AG10803 (cell line): ENCODE data around the gene SH3RF1.

Experiments used
- DNase-seq: peaks from one replicate; pipeline ENCODE4 v3.0.0; 2010; ENCODE audit warnings: low read depth
- H3K4me3 ChIP-seq: 2 replicates; pipeline ENCODE4 v1.5.1; 2011; ENCODE audit warnings: mild to moderate bottlenecking, low read length, control low read depth
- TF ChIP-seq, protein P1 (sequence below): conservative IDR thresholded peaks from 2 replicates; pipeline ENCODE4 v1.5.1; 2011; ENCODE audit warnings: mild to moderate bottlenecking, low read length, control low read depth, inconsistent platforms

Gene SH3RF1

DNA sequence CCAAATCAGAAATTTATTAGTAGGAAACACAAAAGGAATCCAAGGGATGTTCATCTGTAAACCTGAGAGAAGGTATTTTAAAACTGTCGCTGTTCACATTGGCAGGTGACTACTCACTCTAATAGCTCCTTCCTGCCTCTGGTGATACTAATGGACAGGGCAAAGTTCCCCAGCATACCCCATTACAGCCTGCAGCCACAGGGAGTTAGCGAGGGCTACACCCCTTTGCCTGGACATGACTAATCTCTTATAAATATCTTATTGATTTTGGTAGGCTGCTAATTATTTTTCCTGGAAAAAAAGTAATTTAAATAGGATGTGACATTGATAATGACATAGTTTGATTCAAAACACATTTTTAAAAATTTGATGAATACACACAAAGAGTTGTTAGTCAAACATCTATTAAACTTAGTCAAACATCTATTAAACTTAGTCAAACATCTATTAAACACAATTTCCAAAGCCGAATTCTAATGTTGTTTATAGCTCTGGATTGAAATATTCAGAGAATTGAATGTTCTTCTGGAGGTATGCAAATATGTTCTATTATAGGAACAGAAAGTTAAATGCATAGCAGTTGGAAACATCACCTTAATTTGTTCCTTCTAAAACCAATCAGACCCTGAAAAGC is 177.8 kb downstream of the SH3RF1 start:
- TF ChIP-seq, protein P1, sequence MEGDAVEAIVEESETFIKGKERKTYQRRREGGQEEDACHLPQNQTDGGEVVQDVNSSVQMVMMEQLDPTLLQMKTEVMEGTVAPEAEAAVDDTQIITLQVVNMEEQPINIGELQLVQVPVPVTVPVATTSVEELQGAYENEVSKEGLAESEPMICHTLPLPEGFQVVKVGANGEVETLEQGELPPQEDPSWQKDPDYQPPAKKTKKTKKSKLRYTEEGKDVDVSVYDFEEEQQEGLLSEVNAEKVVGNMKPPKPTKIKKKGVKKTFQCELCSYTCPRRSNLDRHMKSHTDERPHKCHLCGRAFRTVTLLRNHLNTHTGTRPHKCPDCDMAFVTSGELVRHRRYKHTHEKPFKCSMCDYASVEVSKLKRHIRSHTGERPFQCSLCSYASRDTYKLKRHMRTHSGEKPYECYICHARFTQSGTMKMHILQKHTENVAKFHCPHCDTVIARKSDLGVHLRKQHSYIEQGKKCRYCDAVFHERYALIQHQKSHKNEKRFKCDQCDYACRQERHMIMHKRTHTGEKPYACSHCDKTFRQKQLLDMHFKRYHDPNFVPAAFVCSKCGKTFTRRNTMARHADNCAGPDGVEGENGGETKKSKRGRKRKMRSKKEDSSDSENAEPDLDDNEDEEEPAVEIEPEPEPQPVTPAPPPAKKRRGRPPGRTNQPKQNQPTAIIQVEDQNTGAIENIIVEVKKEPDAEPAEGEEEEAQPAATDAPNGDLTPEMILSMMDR = no peak

DNA sequence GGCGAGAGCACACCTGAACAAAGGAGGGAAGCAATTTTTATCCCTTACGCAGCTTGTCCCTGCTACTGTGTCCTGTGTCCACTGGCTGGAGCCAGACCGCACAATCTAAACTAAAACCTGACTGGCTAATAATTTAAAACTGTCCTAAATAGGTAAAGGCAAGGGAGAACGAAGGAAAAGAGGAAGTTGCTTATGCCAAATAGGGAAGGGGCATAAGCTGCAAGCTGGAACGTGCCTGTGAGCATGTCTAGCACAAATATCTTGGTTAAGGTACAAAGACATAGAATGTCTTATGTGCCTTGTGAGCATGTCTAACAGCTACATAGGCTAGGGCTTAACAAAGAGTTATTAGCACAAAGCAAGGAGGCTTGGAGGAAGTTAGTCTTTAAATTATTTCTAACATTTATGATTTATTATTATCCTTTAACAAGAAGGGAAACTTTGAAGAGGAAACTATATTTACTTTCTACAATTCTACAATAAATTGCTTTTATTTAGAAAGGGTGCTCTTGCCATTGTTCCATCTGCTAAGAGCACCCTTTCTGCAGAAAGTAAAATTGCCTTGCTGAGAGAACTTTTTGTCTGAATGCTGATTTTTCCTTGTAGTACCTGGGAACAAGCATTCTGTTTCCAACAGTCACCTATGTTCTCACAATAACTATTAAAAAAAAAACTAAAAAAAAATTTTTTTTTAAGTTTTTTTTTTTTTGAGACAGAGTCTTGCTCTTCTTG is 180.1 kb downstream of the SH3RF1 start:
- no peak for DNase-seq
- H3K4me3 ChIP-seq = no peak overlapping the region
- TF ChIP-seq, protein P1 = no peak

More for the DNA sequence above, 177.8 kb downstream of the SH3RF1 start:
- DNase-seq = no peak
- H3K4me3 ChIP-seq = no peak overlapping the region

DNA sequence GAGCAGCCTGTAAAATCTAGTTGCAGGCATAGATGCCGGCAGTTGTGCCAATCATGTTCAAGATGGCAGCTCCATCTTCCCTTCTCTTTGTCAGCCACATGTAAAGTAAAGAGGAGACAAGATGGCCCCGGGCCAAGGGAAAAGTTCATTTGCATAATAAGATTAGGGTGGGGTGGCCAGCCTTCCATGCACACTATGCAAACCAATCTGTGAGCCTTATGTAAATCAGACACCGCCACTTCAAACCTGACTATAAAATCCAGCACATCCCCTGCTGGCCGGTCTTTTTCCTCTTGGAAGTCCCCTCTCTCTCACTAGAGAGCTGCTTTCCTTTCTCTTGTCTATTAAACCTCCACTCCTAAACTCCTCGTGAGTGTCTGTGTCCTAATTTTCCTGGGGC is 181.8 kb downstream of the SH3RF1 start:
- DNase-seq = no peak
- no peak overlapping the region for H3K4me3 ChIP-seq
- TF ChIP-seq, protein P1 = no peak

DNA sequence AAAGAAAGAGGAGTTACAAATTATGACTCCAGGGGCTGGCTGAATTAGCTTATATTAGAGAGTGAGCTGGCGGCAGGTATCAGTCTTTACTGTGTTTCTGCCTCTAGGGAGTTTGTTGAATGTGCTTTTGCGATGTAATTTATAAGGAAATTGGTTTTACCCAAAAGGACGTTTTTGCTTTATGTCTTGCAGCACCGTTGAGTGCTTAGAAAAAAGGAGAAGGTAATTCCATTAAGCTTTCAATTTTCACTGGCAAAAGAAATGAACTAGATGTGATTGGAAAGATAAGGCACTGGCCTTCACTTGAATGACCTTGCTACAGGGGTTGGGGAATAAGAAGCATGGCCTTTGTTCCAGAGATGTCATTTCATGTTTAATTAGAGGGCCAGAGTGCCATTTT is 185.8 kb downstream of the SH3RF1 start:
- DNase-seq = no peak
- H3K4me3 ChIP-seq = no peak overlapping the region
- TF ChIP-seq, protein P1 = no peak

DNA sequence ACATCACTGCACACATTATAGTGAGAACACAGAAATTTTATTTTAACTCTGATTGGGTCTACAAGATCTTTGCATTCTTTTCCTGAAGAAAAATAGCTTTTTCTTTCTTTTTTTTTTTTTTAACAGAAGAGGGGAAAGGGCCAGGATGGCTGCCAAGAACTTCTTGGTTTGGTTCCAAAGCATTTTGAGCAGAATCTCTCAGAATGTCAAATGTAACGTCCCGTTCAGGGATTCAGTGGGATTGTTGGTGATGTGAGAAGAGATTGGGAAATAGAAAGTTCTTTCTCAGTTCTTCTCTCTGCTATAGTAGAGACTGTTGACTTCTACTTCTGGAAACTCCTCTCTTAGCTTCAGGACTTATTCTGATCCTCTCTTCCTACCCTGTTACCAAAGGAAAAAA is 189.8 kb downstream of the SH3RF1 start:
- peak; percentile 54 for DNase-seq
- TF ChIP-seq, protein P1 = no peak
- no peak overlapping the region for H3K4me3 ChIP-seq

DNA sequence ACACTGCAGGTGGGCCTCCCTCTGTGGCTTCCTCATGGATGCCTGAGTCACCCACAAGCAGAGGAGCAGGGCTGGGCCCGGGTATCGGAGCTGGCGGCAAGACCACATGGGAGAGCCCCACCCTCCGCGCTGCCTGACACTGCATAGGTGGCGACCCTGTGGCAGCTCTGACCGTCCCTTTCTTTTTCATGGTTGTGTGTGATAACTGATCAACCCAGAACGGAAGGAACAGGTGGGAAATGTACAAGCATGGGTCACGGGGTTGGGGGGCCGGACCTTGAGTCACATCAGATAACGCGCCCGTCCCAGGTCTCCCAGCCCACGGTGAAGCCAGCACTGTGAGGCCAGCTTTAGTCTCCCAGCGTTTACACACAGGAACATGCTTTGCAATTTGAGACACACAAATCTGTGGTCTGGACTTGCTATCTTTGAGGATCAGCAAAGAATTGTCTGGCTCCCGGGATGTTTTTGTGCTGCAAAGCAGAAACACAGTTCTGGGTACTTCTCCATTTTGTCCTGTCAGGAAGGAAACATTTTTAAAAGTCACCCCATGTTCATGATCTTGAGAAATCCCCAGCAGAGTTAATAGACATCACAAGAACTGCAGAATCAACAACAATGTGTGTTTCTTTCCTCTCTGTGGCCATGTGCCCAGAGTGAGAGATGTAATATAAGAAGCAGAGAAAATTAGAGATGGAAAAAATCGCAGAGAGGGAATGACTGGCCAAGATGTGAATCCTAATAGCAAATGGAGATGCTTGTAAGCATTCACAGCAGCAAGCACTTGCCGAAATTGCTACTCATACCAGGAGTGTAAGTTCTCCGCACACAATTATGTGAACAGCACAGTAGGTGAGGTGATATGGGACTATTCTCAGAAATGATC is 190.6 kb downstream of the SH3RF1 start:
- peak; percentile 46 for DNase-seq
- no peak overlapping the region for H3K4me3 ChIP-seq

More for the DNA sequence above, 190.6 kb downstream of the SH3RF1 start:
- TF ChIP-seq, protein P1 = no peak
